Left renal cortex interstitium (tissue), 4 donors: ENCODE measurements around the gene NEMP1. TPM values are rescaled to one million over a fixed set of nuclear protein-coding genes. Genes with fewer than 3 reads are reported as not detected.

ENCODE experiments used
- DNase-seq, 4 donors: peaks; one replicate each; pipeline ENCODE4 v3.0.0-alpha.2; 2013; ENCODE audit warnings: low read depth in 4 of 4, low spot score in 2 of 4, missing footprints in 1 of 4
- polyA plus RNA-seq, 4 donors: library from polyadenylated mRNA; unstranded; fragments of 120-200 nt; gene quantifications; one replicate each; pipeline ENCODE4 v1.2.1, GENCODE V29; 2013; ENCODE audit not compliant: insufficient read length in 4 of 4

The NEMP1 gene
- polyA plus RNA-seq, 4 donors: 19.0 to 30.0 (median 24.1) TPM

DNA sequence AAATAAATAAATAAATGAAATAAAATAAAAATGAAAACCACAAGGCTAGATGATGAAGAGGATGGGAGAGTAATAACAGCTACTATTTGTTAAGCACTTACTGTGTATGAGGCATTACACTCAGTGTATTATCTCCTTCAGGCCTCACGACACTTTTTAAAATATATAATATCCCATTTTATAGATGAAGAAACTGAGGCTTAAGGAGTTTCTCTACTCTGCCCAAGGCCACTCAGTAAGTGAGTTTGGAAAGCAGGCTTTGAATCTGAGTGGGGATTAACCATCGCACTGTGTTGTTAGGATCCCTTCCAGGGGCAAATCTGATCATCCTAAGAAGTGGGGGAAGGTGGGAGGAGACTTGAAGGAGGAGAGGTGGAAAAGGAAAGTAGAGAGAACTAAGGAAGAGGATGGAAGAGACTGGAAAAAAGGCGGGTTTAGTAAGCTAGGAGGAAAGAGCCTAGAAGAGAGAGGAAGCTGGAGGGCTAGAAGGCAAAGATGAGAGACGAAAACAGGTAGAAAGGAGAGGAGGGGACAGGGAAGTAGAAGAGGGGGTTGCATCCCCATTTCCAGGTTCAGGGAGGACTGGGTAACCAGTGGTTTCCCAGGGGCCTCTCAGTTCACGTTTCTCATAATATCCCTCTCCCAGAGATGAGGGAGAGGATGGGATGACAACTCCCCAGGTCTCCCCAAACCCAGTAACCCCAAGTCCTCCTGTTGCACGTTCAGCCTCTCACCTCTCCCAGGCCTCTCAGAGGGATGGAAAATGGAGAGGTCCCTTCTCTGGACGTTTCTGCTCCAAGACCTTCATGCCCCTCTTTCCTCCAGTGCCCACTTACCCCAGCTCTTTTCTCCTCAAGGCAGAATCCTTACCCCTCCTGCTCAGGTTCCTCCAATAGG, 30.9 kb upstream of the NEMP1 start:
- no peak for DNase-seq

DNA sequence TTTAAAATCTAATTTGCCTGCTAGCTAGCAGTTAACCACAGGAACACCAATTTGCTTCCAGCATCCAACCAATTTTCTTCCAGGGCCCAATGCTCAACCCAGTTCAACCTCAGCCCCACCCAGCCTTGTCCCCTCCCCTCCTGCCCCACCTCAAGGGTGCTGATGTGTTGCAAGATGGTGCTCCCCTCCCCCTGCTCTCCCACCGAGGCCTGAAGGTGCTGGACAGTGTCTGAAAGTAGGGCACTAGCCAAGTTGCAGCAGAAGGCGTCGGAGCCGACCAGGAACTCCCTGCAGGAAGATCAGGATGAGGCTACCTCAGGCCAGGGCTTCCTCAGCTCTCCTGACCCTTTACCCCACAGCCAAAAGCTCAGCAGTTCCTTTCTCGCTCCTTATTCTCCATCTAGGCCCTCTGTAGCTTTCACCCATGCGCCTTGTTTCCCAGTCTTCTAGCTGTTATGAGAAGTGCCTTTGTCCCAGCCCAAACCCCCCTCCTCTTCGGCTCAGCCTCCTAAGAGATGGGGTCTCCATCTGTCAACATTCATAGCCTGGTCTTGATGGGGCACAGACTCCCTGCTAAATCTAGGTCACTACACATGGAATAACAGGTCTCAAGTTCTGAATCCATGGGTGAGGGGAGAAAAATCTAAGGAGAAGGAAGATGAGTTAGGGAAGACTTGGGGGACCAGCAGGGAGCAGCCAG, 29.0 kb upstream of the NEMP1 start:
- no peak for DNase-seq

DNA sequence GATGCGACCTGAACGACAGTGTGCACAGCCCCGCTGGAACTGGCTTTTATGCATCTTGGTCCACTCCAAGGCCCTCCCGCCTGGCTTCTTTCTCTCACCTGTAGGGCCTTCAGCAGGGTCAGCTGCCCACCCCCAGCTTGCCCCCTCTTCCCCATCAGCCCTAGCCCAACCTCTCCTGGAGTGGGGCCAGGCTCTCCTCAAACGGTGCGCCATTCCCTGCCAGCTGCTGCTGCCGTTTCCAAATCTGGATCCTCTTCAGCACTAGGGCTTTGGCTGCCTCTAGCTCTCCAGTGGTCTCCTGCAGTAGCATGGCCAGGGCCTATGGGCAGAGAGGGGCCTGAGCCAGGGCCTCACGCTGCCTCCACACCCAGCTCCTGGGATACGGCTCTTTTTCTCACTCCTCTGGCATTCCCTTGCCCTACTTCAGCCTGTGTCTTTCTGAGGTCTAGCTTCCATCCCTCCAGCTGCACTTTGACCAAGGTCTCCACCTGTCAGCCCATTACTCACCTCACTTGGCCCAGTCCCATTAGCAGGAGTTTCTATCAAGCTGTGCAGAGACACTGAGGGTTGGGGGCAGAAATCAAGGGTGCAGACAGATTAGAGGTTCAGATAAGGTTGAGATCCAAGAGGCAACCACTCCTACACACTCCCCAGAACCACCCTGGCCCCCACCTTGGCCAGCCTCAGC, 27.6 kb upstream of the NEMP1 start:
- no peak for DNase-seq

DNA sequence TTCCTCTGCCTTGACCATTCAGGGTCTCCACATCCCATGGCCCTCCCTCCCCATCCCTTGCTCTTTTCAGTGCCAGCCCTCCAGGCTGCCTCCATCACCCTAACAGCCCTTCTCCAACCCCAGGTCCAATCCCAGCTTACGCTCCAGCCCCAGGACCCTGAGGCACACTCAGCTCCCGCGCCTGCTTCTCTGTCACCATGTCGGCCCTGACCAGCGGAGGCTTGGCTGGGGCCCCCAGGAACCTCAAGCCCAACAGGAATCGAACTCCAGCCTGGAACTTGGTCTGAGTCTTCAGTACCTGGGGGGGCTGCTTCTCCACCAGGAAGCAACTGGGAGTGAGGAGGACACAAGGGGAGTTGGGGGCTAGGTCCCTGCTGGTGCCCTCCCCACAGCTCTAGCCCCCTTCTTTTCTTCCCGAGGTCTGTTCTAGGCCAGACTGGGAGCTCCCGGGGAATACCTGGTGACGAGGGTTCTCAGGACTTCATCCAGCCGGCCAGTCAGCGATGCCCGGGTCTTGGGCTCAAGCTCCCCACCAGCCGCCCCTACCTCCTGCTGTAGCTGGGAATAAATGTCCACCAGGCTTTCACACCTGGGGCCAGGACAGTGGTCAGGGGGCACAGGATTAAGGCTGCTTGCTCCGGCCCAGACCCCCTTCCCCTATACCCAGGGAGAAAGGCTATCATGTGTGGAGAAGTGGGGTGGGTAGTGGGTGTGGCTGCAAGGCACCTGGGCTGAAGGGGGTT, 26.6 kb upstream of the NEMP1 start:
- DNase-seq: no peak

DNA sequence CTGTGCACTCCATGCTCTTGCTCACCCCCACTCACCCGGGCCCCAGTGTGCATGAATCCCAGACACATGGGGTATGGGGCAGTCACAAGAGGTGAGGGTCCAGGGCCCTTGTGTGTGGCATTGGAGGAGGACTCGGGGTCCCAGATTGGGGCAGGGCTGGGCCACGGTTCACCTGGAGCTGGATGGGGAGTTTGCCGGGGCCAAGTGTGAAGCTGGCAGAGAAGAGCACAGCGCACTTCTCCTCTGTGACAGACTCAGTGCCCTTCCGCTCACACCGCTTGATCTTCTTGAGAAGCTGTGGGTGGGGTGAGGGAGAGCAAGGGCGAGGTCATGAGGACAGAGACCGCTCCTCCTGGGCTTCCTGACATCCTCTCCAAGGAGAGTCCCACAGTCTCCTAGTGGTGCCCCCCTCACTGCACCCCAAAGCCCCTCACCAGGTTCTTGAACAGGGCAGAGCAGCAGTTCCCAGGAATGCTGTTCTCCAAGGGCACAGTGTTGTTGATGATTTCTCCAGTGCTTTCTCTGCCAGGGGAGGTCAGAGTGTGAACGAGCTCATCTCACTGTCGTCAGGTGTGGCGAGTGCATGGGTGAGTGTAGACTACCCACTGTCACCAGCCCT, 25.8 kb upstream of the NEMP1 start:
- DNase-seq: no peak

DNA sequence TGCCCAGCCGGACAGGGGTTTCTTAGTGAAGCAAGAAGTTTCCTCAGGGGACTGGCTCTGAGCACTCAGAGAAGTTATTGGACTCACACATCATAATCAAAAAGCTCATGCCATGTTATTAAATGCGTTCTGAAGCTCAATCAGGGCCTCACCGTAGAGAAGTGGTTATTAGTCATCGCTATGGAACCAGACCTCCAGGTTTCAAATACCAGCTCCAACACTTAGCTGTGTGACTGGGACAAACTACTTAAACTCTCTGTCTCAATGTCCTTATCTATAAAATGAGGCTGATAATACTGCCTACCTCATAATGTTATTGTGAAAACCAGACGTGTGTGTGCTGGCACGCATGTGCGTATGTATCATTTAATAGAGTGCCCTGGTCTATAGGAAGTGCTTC, 25.3 kb upstream of the NEMP1 start:
- DNase-seq: no peak

DNA sequence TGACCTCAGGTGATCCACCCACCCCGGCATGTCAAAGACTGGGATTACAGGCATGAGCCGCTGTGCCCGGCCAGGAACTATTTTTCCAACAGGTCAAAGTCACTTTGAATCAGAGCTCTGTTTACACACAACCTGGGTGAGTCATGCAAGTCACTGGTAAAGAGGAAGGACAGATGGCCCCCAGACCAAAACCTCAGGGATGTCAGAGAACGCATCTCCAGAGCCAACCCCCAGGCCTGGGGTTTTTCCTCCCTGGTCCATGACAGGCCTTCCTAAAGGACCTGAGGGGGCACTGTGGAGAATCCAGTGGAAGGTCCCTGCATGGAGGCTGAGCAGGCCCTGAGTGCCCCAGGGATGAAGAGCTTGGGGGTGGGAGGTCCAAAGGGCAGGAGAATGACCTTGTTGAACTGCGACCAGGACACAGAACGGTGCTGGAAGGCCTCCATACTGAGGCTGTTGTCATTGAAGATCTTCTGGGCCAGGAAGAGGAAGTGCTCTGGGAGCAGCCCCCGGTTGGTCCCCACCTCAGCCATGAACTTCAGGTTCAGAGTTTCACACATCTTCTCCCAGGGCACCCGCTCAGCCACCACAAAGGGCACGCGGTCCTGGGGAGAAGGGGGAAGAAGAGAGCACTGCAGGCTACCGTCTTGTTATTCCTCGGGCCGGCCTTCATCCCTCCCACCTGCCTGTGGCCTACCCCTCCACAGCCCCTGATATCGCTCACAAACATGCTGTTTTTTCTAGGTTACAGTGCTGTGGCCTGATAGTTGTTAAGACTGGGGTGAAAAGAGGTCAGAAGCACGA, 23.5 kb upstream of the NEMP1 start:
- DNase-seq: no peak

DNA sequence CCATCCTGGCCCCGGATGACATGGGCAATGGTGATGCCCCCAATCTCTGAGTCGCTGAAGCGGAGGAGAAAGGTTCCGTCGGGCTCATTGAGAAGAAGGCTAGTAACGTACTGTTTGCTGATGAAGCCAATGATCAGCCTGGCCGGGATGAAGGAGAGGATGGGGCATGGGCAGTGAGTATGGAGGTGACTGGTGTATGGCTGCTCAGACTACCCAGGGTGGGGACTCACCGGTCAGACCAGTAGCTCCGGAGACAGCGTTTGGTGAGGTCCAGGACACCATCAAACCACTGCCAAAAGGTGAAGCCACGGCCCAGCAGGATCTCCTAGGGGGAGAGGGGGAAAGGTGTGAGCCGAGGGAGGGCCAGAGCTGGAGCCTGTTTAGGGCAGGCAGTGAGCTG, 21.2 kb upstream of the NEMP1 start:
- DNase-seq: no peak

DNA sequence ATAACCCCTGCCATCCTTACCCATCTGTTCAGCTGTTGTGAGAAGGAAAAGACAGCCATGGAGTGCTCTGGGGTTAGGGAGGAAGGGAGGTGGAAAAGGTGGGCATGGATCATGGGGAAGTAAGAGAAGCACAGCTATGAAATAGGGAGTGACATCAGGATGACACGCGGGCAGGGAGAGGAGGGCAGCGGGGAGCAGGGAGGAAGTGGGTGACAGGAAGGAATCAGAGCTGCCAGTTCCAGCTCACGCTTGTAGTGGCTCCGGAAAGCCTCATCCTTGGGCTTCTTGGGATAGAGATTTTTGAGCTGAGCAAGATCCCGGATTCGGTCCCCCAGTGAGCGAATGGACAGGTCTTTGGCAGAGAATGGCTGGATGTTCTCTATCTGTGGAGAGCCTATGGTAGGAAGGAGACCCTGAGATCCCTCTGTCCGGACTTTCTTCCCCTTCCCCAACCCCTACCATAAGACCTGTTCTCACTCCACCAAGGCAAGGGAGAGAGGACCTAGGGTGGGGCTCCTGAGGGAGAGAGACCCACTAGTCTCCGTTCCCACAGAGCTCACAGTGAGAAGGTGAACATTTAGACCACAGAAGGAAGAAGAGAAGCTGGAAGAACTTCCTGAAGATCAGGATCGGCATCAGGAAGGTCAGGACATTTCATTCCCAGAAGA, 20.6 kb upstream of the NEMP1 start:
- DNase-seq: no peak

DNA sequence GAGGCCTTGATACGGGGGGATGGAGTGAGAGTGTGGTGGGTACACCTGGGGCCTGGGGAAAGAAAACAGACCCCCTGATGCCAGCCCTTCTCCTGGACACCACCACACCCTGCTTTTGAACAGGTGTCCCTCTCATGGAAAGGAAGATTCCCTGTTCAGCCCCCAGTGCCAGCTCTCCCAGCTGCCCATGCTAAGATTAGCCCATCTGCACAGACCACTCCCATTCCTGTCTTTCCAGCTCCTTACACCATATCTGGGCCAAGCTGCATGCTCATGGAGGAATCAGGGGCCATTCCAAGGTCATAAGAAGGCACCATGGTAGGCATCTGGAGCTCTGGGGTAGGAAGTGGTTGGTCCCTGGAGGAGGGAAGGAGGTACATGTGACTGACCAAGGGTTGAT, 20.0 kb upstream of the NEMP1 start:
- DNase-seq: no peak

DNA sequence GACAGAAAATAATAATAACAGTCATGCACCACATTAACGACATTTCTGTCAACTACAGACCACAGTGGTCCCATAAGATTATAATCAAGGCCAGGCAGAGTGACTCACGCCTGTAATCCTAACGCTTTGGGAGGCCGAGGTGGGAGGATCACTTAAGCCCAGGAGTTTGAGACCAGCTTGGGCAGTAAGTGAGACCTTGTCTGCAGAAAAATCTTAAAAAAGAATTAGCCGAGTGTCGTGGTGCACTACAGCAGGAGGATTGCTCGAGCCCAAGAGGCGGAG, 18.9 kb upstream of the NEMP1 start:
- no peak for DNase-seq

DNA sequence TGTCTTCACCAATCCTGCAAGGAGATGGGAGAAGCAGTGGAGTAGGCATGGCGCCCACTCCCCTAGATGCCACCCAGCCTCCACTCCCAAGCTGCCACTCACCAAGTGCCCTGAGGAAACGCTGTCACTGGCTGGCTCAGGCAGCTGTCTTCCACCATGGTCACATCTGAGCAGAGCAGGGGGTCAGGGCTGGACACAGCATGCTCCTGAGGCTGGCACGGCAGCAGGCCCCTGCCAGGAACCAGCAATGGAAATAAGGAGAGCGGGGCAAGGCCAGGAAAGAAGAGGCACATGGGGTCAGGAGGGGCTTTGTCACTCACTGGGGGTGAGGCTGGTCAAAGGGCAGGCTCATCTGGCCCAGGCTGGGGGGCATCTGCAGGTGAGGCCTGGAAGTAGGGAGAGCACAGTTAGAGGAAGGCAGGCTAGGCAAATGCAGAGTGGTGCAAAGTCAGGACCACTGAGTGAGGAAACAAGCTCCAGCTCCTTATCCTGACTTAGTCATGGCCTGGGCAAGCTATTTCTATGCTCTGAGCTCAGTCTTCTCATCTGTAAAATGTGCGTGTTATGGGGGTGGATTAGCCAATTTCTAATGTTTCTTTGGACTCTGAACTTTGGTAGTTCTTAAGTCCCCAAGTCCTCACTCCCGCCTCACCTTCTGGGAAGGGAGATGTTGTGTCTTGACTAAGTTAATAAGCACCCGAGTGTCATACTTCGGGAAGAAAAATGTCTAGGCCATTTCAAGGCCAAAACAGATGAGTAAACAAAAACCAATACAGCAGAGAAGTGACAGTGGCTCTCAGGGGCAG, 18.4 kb upstream of the NEMP1 start:
- no peak for DNase-seq

DNA sequence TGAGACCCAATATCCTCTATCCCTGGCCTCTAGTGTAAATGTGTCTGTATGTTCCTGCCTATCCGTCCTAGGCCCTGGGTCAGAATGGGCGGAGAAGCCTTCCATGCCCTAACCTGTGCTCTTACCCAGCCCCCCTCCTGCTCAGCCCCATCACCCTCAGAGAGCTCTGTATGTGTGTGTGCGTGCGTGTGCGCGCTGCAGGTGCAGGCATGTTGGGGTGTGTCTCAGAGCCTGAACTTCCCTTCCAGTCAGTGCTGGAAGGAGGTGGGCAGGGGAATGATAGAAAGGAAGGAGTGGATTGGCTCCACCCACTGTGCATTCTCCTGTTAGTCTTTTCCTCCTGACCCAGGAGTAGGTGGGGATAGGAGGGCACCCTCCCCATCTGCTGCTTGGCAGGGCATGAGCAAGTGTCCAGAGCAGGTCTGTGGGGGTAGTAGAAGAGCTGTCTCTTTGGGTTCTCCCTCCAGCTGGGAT, 17.5 kb upstream of the NEMP1 start:
- no peak for DNase-seq

DNA sequence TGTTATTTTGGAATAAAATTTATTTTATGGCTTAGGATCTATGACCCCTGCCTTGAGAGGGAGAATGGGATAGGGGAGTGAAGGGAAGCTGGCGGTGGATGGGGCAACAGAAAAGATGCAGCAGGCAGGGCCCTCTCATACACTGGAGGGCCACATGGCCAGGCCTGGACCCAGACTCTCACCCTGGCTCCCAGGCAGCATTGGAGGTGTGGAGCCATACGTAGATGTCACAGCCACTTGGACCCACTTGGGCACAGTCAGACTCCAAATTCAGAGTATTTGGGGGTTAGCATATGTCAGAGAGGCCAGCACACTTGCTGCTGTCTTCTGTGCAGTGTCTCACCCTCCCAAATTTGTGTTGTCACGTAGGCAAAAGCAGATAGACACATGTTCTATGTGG, 16.8 kb upstream of the NEMP1 start:
- DNase-seq: no peak

DNA sequence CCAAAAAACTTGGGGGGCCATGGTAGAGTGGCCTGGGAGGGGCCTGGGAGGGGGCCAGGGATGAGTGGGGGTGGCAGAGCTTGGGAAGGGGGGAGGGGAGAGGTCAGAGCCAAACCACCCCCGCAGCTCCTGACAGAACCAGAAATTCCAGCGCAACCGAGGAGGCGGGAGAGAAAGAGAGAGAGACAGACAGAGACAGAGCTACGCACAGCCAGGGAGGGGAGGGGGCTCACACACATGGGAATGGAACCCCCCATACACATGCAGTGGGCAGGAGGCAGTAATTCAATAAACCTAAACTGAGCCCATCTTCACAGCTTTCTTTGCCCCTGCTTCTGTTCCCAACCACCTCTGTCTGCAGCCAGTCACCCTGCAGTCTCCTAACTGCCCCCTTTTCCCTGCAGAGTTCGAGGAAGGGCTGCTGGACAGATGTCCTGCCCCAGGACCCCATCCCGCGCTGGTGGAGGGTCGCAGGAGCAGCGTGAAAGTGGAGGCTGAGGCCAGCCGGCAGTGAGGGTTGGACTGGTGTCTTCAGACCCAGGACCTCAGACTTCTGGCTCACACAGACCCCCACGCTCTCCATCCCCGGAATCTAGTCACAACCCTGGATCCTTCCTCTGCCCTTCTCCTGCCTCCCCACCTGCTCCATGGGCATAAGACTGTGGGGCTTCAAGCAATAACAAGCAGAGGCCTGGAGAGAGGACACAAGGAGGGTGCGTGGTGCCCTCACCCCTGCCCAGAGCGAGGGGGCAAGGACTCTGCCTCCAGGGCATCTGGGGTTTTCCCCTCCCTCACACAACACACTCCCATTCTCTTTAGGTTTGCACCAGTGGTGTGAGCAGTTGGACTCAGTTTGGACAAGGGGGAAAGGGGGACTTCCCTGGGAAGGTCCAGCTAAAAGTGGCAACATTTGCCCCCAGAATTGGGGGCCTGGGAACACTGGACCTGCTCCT, 15.9 kb upstream of the NEMP1 start:
- DNase-seq: no peak

DNA sequence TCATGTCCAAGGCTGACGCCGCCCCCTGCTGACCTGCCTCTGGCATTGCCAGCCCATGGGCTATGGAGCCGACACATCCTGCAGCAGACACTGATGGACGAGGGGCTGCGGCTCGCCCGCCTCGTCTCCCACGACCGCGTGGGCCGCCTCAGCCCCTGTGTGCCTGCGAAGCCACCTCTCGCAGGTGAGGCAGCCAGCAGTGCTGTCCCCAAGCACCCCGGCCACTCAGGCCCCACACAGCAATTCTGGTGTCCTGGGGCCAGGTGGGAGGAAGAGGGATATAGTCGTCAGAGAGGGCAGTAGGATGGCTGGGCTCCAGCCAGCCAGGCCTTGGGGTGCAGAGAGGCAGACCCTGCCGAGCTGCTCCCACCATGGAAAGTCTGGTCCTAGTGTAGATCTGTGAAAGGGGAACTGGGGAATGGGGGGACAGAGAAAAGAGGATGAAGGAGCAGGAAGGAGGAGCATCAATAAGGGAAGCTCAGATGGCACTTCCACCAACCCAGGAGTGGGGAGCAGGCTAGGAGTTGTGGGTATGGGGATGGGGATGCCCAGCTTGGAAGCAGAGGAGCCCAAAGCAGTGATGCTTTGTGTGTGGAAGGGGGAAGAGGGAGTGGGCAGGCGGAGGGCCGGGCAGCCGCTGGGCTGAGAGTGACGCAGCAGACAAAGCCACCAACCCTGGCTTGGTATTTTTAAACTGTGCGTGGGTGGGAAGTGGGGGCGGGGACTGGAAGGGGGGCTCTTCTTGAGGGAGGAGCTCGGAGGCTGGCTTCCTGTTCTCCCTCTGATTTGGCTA, 15.0 kb upstream of the NEMP1 start:
- DNase-seq: no peak
